Large intestine (tissue), 3 donors: ENCODE data around the gene ERCC3. TPM values are rescaled to one million over a fixed set of nuclear protein-coding genes. Genes with fewer than 3 reads are reported as not detected.
A peak's percentile ranks its signal among the peaks of the same experiment; 100 is the strongest.

Experiments
- DNase-seq, 2 donors: peaks; one replicate each; pipeline versions ENCODE4 v3.0.0 to v3.0.0-alpha.2; 2013
- H3K27ac ChIP-seq: one replicate; pipeline ENCODE4 v1.5.1; 2013; ENCODE audit warnings: low read length
- H3K27me3 ChIP-seq: 2 replicates; pipeline ENCODE4 v1.6.1; 2013; ENCODE audit warnings: low read length; ENCODE audit not compliant: control insufficient read depth, insufficient read depth
- H3K36me3 ChIP-seq: 2 replicates; pipeline ENCODE4 v1.6.1; 2013; ENCODE audit warnings: low read length; ENCODE audit not compliant: control insufficient read depth, insufficient read depth
- H3K4me1 ChIP-seq: one replicate; pipeline ENCODE4 v1.6.1; 2013; ENCODE audit warnings: low read length; ENCODE audit not compliant: control insufficient read depth, insufficient read depth
- H3K4me3 ChIP-seq: one replicate; pipeline ENCODE4 v1.5.1; 2013; ENCODE audit warnings: low read length
- H3K9me3 ChIP-seq: one replicate; pipeline ENCODE4 v1.6.1; 2013; ENCODE audit warnings: mild to moderate bottlenecking, low read depth, low read length, moderate library complexity; ENCODE audit not compliant: control insufficient read depth
- WGBS: methylation state at CpG from one replicate; pipeline ENCODE4 v1.1.5; 2013; ENCODE audit warnings: low lambda C conversion rate; ENCODE audit not compliant: insufficient coverage; 5-methylcytosine and 5-hydroxymethylcytosine counted together
- polyA plus RNA-seq: library from polyadenylated mRNA; unstranded; fragments of 120-200 nt; gene quantifications from one replicate; pipeline ENCODE4 v1.2.1, GENCODE V29; 2013

Gene ERCC3
- polyA plus RNA-seq, 1 donor: 40.5 TPM

- H3K4me3 ChIP-seq: no peak overlapping the region
- H3K9me3 ChIP-seq: peaks cover 7% of the 10 kb centered on the region
- peaks cover 69% of the 10 kb centered on the region for H3K36me3 ChIP-seq
- no peak for DNase-seq
- H3K4me1 ChIP-seq: no peaks in the 10 kb centered on the region
- no peak overlapping the region for H3K27ac ChIP-seq
- no peaks in the 10 kb centered on the region for H3K27me3 ChIP-seq
- 100% methylated on average over 1 of the region's 1 CpG for WGBS
Measured at GRCh38 chr2:127320067-127320466, 26.1 kb upstream of the ERCC3 start.

GRCh38 chr2:127314193-127314988 lies 20.4 kb upstream of the ERCC3 start:
- 96% methylated on average over 3 of the region's 7 CpGs for WGBS
- no peaks in the 10 kb centered on the region for H3K9me3 ChIP-seq
- no peaks in the 10 kb centered on the region for H3K27me3 ChIP-seq
- H3K4me1 ChIP-seq: peaks cover 3% of the 10 kb centered on the region
- peaks cover 69% of the 10 kb centered on the region for H3K36me3 ChIP-seq
- no peak for DNase-seq
- H3K4me3 ChIP-seq: no peak overlapping the region
- H3K27ac ChIP-seq: no peak overlapping the region

- H3K36me3 ChIP-seq: peaks cover 67% of the 10 kb centered on the region
- no peak for DNase-seq
- H3K4me3 ChIP-seq: no peak overlapping the region
Measured at GRCh38 chr2:127313406-127313805, 19.5 kb upstream of the ERCC3 start.

GRCh38 chr2:127310980-127311379 lies 17.0 kb upstream of the ERCC3 start:
- Histone ChIP-seq H3K4me3 (no peak overlapping the region), H3K27me3 (no peaks in the 10 kb centered on the region), H3K36me3 (peaks cover 70% of the 10 kb centered on the region), H3K4me1 (peaks cover 3% of the 10 kb centered on the region), H3K27ac (no peak overlapping the region), H3K9me3 (no peaks in the 10 kb centered on the region)
- peak in 1 of 2 donors; percentile 31 for DNase-seq
- WGBS: no CpG with 5 or more reads among the region's 3 CpGs

More at GRCh38 chr2:127313406-127313805, 19.5 kb upstream of the ERCC3 start:
- H3K27ac ChIP-seq: no peak overlapping the region
- no peaks in the 10 kb centered on the region for H3K27me3 ChIP-seq
- no CpG with 5 or more reads among the region's 3 CpGs for WGBS
- peaks cover 3% of the 10 kb centered on the region for H3K4me1 ChIP-seq
- no peaks in the 10 kb centered on the region for H3K9me3 ChIP-seq

- H3K27ac ChIP-seq: no peak overlapping the region
- peaks cover 70% of the 10 kb centered on the region for H3K36me3 ChIP-seq
- peaks cover 3% of the 10 kb centered on the region for H3K4me1 ChIP-seq
- no peak overlapping the region for H3K4me3 ChIP-seq
- H3K27me3 ChIP-seq: no peaks in the 10 kb centered on the region
- no peak for DNase-seq
- no CpG with 5 or more reads among the region's 4 CpGs for WGBS
- no peaks in the 10 kb centered on the region for H3K9me3 ChIP-seq
Measured at GRCh38 chr2:127309468-127309867, 15.5 kb upstream of the ERCC3 start.

GRCh38 chr2:127308586-127309138 lies 14.7 kb upstream of the ERCC3 start:
- Histone ChIP-seq H3K9me3 (no peaks in the 10 kb centered on the region), H3K27me3 (no peaks in the 10 kb centered on the region), H3K36me3 (peaks cover 64% of the 10 kb centered on the region), H3K27ac (no peak overlapping the region), H3K4me3 (no peak overlapping the region), H3K4me1 (peaks cover 3% of the 10 kb centered on the region)
- no CpG with 5 or more reads among the region's 7 CpGs for WGBS
- no peak for DNase-seq

- Histone ChIP-seq H3K4me1 (peaks cover under 1% of the 10 kb centered on the region), H3K27ac (no peak overlapping the region), H3K4me3 (no peak overlapping the region), H3K9me3 (no peaks in the 10 kb centered on the region), H3K36me3 (peaks cover 43% of the 10 kb centered on the region), H3K27me3 (no peaks in the 10 kb centered on the region)
- no peak for DNase-seq
- 100% methylated on average over 2 of the region's 4 CpGs for WGBS
Measured at GRCh38 chr2:127305990-127306585, 12.1 kb upstream of the ERCC3 start.

GRCh38 chr2:127302168-127302567 lies 8.2 kb upstream of the ERCC3 start:
- H3K4me3 ChIP-seq: no peak overlapping the region
- no peak for DNase-seq
- peaks cover 21% of the 10 kb centered on the region for H3K36me3 ChIP-seq
- H3K9me3 ChIP-seq: no peaks in the 10 kb centered on the region
- no peaks in the 10 kb centered on the region for H3K4me1 ChIP-seq
- H3K27me3 ChIP-seq: no peaks in the 10 kb centered on the region
- no peak overlapping the region for H3K27ac ChIP-seq
- no CpG with 5 or more reads among the region's 1 CpG for WGBS

GRCh38 chr2:127293386-127293747 lies 577 bp downstream of the ERCC3 start:
- DNase-seq: no peak
- H3K27me3 ChIP-seq: no peaks in the 10 kb centered on the region
- no CpG with 5 or more reads among the region's 13 CpGs for WGBS
- H3K36me3 ChIP-seq: peaks cover 44% of the 10 kb centered on the region
- no peak overlapping the region for H3K27ac ChIP-seq
- H3K4me3 ChIP-seq: peak overlapping the region; percentile 76
- no peaks in the 10 kb centered on the region for H3K9me3 ChIP-seq
- peaks cover 7% of the 10 kb centered on the region for H3K4me1 ChIP-seq

- no peak overlapping the region for H3K4me3 ChIP-seq
- H3K36me3 ChIP-seq: peaks cover 88% of the 10 kb centered on the region
- no peaks in the 10 kb centered on the region for H3K27me3 ChIP-seq
- WGBS: 100% methylated on average over 1 of the region's 3 CpGs
- peaks cover 6% of the 10 kb centered on the region for H3K4me1 ChIP-seq
- DNase-seq: no peak
- H3K9me3 ChIP-seq: no peaks in the 10 kb centered on the region
- no peak overlapping the region for H3K27ac ChIP-seq
Measured at GRCh38 chr2:127288274-127288673, 5.7 kb downstream of the ERCC3 start.
